GM19351 (cell line): ENCODE data around the gene FHAD1.

Experiments
- ATAC-seq: cut with Tn5 transposase; IDR thresholded peaks from one replicate; pipeline ENCODE4 v1.9.1; 2021; ENCODE audit warnings: mild to moderate bottlenecking, moderate library complexity; ENCODE audit not compliant: unreplicated experiment

FHAD1 gene

GRCh38 chr1:15245593-15246360, 1.2 kb upstream of the FHAD1 start:
- no peak for ATAC-seq

GRCh38 chr1:15248216-15248615, 1.2 kb downstream of the FHAD1 start:
- ATAC-seq, result no peak

GRCh38 chr1:15249081-15249480, 2.1 kb downstream of the FHAD1 start:
- no peak for ATAC-seq

DNA sequence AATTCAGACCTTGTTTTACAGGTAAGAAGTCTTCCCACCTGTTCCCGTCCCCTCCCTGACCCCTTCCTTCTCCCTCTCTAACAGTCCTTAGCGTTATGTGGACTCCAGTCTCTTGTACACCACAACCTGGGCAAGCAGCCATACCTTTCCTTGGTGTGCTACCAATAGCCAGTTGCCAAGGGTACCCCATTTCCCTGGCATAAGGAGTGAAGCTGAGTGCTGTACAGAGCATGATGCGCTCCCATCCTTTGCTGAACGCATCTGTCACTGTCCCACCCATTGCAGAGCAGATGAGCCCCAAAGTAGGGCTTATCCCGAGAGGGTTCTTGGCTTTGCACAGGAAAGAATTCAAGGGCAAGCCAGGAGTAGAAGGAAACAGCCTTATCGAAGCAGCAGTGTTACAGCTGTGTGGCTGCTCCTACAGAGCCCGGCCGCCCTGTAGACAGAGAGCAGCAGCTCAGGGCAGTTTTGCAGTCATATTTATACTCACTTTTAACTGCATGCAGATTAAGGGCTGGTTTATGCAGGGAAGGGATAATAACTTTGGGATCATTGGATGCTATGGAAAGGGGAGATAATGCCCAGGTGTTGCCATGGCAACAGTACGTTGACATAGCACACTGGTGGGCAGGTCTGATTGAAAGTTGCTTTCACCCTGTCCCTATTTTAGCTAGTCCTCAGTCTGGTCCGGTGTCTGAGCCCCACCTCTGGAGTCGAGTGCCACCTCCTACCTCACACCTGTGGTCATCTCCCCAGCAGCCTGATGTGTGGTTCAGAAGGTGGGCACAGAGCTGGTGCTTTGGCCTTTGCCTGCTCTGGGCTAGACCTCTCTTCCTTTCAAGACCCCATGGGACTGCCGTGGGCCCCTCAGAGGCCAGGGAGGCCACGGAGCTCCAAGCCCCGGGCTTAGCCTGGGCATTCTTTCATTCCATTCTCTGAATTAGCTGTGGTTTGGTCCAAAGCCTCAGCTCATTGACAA, 5.1 kb downstream of the FHAD1 start:
- no peak for ATAC-seq

DNA sequence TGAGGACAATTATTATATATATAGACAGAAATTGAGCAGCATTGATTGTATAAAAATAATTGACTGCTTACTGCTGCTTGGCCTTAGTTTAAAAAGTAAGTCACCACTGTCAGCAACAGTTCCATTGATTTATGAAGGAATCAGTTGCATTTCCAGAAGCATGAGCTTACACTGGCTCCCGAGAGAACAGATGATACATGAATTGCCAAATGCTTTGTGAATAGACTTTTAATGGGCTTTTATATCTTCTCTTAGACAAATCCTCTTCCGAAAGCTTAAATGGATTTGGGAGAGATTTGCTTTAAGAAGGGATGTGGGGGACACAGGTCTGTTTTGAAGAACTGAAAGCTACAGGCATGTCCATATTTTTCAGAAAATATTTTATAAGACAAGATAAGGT, 7.5 kb downstream of the FHAD1 start:
- ATAC-seq, result no peak

DNA sequence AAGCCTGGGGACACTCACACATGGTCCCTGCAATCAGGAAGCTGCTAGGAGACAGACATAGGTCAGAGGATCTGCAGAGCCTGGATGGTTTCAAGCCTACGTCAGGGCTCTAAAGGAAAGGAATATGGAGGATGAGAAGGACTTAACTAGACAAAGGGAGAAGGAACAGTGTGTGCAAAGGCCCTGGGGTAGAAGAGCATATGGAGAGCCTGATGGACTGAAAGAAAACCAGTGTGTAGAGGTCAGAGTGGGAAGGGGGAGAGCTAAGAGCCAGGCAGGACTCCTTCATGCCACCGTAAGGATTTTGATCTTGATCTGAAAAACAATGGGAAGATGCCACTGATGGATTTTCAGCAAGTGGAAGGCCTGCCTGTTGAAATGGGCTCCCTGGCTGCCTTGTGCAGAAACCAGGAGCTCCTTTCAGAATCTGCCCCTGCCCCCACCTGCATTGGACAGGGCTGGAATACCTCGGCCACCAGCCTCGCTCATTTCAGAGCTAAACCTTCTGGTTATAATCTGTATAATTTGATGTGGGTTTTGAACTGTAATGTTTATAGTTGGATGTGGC, 8.6 kb downstream of the FHAD1 start:
- no peak for ATAC-seq

- ATAC-seq, result no peak
Observed at GRCh38 chr1:15256584-15256983, 9.6 kb downstream of the FHAD1 start.

DNA sequence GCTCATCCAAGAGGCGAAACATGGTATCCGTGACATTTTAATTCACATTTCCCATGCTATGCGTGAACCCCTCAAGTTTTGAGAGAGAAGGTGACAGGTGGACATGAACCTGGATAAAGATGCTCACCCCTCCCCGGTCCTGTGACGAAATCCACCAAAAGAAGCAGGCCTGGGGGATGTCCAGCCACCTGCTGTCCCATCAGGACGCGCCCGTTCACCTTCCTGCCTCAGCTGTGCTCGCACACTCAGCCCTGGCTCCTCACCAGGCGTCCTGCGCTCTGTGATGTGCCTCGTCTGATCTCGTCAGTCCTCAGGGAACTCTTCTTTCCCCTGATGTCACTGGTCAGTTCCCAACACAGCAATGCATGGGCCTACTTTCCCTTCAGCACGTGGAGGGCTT, 10.3 kb downstream of the FHAD1 start:
- no peak for ATAC-seq

DNA sequence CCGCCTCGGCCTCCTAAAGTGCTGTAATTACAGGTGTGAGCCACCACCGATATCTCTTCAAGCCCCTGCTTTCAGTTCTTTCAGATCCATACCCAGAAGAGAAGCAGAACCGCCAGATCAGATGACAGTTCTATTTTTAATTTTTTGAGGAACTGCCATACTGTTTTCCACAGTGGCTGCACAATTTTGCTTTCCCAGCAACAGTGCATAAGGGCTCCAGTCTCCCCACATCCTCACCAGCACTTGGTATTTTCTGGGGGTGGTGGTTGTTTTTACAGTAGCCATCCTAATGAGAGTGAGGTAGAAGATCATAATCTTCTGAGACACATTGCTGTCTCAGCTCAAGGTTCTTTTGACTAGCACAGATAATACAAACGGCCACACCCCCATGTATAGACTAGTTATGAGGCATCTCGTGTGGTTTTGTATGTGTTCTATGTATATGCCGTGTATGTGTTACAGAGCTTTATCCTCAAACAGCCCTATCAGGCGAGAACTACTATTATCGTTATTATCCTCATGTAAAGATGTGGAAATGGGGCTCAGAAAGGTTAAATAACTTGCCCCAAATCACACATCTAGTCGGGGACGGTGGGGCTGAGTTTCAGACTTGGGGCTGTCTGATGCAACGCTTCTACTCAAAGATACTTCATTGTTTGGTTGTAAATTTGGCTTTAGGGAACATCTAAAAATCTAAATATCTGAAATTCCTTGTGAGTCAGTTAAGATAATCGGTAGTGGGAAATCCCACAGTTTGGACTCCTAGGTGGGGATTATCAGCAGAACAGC, 12.0 kb downstream of the FHAD1 start:
- ATAC-seq, result no peak

DNA sequence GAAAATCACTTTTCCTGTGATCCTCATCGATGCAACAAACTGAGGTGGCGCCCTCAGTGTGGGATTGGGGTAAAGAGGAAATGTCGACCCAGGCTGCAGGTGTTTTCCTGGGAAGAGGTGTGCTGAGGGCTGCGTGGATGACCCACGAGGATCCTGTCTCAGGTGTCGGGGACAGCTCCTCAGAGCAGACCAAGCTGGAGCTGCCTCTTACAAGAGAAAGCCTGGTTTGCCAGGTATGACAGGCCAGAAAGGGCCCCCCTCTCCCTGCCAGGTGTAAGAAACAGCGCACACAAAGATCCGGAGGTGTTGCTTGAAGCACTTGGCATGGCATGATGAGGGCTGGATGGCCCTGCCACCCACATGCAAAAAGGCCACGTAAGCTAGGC, 12.6 kb downstream of the FHAD1 start:
- ATAC-seq, result no peak

DNA sequence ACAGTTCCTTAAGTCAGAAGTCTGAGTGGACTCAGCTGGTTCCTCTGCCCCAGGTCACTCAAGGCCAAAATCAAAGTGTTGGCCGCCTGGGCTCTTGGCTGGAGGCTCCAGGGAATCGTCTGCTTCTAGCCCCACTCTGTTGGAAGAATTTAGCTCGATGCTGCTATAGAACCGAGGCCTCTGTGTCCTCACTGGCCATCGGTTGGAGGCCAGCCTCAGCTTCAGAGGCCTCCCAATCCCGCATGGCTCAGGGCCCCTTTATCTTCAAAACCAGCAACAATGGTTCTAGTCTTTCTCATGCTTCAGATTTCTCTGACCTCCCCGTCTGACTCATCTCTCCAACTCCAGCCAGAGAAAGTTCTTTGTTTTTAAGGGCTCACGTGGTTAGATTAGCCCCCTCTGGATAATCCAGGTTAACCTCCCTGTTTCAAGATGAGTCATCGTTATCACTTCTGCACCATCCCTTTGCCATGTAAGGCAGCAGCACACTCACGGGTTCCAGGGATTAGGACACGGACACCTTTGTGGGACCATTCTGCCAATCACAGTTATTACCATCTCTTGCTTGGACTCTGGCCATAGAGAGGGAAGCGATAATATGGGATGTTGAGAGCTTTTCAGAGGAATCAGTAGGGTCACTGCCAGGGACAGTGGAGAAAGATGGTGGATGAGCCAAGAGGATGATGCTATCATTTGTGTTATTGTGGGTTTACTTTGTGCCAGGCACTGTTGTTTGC, 13.6 kb downstream of the FHAD1 start:
- no peak for ATAC-seq

- no peak for ATAC-seq
Observed at GRCh38 chr1:15261155-15262002, 14.4 kb downstream of the FHAD1 start.

GRCh38 chr1:15262003-15262377, 15.0 kb downstream of the FHAD1 start:
- ATAC-seq, result no peak

GRCh38 chr1:15262706-15263105, 15.7 kb downstream of the FHAD1 start:
- no peak for ATAC-seq

DNA sequence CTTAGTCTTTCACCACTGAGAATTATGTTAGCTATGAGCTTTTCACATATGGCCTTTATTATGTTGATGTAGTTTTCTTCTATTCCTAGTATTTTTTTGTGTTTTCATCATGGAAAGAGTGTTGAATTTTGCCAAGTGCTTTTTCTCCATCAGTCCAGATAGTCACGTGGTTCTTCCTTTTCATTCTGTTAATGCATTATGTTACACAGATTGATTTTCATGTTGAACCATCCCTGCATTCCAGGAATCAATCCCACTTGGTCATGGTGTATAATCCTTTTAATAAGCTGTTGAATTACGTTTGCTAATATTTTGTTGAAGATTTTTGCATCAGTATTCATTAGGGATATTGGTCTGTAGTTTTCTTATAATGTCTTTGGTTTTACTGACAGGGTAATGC, 17.7 kb downstream of the FHAD1 start:
- ATAC-seq, result no peak

GRCh38 chr1:15271196-15271595, 24.2 kb downstream of the FHAD1 start:
- no peak for ATAC-seq

DNA sequence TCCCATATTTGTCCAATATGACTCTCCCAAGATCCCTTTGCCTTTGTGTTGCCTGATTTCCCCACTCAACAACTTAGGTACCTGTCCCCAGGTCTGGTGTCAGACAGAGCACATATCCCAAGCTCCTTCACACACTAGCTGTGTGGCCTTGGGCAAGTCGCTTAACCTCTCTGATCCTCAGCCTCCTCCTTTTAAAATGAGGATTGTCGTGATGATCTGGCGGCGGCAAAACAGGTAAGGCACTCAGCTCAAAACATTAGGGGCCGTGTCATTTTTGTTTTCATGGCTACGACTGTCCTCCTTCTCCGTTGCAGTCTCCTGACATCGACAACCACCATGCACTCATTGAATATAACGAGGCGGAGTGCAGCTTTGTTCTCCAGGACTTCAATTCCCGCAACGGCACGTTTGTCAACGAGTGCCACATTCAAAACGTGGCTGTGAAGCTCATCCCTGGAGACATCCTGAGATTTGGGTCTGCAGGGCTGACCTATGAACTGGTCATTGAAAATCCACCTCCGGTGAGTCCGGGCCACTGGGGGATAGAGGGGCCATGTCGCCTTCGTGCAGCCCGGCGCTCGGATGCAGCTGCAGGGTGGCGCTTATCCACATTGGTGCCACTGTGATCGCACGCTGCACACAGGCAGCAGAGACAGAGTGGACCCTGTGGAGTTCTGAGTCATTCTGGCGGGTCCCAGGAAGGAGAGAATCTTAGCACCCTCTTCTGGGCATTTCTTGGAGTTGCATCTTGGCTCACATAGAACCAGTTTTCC, 25.2 kb downstream of the FHAD1 start:
- no peak for ATAC-seq

DNA sequence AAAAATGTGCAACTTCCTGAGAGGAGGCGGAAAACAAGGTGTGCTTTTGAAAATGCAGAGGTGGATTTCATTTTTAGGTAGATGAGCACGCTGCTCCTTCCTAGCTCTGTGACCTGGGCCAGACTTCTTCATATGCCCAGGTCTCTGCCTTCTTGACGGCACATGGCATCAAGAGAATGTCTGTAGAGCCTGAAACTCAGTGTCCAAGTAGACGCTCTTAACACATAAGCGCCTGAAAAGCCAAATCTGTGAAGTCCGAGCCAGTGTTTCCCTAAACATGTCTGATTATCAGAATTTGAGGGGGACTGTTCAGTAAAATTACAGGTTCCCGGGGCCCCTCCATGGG, 25.7 kb downstream of the FHAD1 start:
- ATAC-seq, result no peak

- ATAC-seq, result no peak
Observed at GRCh38 chr1:15273274-15273673, 26.3 kb downstream of the FHAD1 start.
